Measurements from ENCODE around the gene MAPT.
"Not testable (repeated sequence)": the region's sequence is repeated elsewhere in the genome, so short reads cannot be mapped to it uniquely, and the experiment has no call there.

The MAPT gene

DNA sequence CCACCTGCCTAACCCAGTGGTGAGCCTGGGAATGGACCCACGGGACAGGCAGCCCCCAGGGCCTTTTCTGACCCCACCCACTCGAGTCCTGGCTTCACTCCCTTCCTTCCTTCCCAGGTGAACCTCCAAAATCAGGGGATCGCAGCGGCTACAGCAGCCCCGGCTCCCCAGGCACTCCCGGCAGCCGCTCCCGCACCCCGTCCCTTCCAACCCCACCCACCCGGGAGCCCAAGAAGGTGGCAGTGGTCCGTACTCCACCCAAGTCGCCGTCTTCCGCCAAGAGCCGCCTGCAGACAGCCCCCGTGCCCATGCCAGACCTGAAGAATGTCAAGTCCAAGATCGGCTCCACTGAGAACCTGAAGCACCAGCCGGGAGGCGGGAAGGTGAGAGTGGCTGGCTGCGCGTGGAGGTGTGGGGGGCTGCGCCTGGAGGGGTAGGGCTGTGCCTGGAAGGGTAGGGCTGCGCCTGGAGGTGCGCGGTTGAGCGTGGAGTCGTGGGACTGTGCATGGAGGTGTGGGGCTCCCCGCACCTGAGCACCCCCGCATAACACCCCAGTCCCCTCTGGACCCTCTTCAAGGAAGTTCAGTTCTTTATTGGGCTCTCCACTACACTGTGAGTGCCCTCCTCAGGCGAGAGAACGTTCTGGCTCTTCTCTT lies 102.1 kb downstream of the MAPT start:
- DNase-seq: no peak

DNA sequence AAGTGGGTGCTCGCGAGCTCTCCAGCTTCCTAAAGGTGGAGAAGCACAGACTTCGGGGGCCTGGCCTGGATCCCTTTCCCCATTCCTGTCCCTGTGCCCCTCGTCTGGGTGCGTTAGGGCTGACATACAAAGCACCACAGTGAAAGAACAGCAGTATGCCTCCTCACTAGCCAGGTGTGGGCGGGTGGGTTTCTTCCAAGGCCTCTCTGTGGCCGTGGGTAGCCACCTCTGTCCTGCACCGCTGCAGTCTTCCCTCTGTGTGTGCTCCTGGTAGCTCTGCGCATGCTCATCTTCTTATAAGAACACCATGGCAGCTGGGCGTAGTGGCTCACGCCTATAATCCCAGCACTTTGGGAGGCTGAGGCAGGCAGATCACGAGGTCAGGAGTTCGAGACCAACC lies 102.8 kb downstream of the MAPT start:
- no peak for DNase-seq

DNA sequence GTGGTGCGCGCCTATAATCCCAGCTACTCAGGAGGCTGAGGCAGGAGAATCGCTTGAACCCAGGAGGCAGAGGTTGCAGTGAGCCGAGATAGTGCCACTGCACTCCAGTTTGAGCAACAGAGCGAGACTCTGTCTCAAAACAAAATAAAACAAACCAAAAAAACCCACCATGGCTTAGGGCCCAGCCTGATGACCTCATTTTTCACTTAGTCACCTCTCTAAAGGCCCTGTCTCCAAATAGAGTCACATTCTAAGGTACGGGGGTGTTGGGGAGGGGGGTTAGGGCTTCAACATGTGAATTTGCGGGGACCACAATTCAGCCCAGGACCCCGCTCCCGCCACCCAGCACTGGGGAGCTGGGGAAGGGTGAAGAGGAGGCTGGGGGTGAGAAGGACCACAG lies 103.3 kb downstream of the MAPT start:
- no peak for DNase-seq

DNA sequence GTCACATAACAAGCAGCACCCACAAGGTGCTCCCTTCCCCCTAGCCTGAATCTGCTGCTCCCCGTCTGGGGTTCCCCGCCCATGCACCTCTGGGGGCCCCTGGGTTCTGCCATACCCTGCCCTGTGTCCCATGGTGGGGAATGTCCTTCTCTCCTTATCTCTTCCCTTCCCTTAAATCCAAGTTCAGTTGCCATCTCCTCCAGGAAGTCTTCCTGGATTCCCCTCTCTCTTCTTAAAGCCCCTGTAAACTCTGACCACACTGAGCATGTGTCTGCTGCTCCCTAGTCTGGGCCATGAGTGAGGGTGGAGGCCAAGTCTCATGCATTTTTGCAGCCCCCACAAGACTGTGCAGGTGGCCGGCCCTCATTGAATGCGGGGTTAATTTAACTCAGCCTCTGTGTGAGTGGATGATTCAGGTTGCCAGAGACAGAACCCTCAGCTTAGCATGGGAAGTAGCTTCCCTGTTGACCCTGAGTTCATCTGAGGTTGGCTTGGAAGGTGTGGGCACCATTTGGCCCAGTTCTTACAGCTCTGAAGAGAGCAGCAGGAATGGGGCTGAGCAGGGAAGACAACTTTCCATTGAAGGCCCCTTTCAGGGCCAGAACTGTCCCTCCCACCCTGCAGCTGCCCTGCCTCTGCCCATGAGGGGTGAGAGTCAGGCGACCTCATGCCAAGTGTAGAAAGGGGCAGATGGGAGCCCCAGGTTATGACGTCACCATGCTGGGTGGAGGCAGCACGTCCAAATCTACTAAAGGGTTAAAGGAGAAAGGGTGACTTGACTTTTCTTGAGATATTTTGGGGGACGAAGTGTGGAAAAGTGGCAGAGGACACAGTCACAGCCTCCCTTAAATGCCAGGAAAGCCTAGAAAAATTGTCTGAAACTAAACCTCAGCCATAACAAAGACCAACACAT lies 104.9 kb downstream of the MAPT start, which contains the start of gene STH:
TSS of gene STH (plus strand) at position 264 of the 913 bp plus-strand sequence. CDS start at position 294, 30 bp downstream.
- no peak for DNase-seq

DNA sequence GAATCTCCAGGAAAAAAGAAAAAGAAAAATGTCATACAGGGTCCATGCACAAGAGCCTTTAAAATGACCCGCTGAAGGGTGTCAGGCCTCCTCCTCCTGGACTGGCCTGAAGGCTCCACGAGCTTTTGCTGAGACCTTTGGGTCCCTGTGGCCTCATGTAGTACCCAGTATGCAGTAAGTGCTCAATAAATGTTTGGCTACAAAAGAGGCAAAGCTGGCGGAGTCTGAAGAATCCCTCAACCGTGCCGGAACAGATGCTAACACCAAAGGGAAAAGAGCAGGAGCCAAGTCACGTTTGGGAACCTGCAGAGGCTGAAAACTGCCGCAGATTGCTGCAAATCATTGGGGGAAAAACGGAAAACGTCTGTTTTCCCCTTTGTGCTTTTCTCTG lies 105.5 kb downstream of the MAPT start:
- no peak for DNase-seq

DNA sequence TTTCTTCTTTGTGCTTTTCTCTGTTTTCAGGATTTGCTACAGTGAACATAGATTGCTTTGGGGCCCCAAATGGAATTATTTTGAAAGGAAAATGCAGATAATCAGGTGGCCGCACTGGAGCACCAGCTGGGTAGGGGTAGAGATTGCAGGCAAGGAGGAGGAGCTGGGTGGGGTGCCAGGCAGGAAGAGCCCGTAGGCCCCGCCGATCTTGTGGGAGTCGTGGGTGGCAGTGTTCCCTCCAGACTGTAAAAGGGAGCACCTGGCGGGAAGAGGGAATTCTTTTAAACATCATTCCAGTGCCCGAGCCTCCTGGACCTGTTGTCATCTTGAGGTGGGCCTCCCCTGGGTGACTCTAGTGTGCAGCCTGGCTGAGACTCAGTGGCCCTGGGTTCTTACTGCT lies 105.9 kb downstream of the MAPT start:
- no peak for DNase-seq

DNA sequence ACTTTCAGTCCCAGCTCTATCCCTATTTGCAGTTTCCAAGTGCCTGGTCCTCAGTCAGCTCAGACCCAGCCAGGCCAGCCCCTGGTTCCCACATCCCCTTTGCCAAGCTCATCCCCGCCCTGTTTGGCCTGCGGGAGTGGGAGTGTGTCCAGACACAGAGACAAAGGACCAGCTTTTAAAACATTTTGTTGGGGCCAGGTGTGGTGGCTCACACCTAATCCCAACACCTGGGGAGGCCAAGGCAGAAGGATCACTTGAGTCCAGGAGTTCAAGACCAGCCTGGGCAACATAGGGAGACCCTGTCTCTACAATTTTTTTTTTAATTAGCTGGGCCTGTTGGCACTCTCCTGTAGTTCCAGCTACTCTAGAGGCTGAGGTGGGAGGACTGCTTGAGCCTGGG lies 106.4 kb downstream of the MAPT start:
- DNase-seq: no peak

DNA sequence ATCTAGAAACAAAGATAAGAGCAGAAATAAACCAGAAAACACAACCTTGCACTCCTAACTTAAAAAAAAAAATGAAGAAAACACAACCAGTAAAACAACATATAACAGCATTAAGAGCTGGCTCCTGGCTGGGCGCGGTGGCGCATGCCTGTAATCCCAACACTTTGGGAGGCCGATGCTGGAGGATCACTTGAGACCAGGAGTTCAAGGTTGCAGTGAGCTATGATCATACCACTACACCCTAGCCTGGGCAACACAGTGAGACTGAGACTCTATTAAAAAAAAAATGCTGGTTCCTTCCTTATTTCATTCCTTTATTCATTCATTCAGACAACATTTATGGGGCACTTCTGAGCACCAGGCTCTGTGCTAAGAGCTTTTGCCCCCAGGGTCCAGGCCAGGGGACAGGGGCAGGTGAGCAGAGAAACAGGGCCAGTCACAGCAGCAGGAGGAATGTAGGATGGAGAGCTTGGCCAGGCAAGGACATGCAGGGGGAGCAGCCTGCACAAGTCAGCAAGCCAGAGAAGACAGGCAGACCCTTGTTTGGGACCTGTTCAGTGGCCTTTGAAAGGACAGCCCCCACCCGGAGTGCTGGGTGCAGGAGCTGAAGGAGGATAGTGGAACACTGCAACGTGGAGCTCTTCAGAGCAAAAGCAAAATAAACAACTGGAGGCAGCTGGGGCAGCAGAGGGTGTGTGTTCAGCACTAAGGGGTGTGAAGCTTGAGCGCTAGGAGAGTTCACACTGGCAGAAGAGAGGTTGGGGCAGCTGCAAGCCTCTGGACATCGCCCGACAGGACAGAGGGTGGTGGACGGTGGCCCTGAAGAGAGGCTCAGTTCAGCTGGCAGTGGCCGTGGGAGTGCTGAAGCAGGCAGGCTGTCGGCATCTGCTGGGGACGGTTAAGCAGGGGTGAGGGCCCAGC lies 107.3 kb downstream of the MAPT start:
- no peak for DNase-seq

DNA sequence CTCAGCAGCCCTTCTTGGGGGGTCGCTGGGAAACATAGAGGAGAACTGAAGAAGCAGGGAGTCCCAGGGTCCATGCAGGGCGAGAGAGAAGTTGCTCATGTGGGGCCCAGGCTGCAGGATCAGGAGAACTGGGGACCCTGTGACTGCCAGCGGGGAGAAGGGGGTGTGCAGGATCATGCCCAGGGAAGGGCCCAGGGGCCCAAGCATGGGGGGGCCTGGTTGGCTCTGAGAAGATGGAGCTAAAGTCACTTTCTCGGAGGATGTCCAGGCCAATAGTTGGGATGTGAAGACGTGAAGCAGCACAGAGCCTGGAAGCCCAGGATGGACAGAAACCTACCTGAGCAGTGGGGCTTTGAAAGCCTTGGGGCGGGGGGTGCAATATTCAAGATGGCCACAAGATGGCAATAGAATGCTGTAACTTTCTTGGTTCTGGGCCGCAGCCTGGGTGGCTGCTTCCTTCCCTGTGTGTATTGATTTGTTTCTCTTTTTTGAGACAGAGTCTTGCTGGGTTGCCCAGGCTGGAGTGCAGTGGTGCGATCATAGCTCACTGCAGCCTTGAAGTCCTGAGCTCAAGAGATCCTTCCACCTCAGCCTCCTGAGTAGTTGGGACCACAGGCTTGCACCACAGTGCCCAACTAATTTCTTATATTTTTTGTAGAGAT lies 108.1 kb downstream of the MAPT start:
- no peak for DNase-seq

DNA sequence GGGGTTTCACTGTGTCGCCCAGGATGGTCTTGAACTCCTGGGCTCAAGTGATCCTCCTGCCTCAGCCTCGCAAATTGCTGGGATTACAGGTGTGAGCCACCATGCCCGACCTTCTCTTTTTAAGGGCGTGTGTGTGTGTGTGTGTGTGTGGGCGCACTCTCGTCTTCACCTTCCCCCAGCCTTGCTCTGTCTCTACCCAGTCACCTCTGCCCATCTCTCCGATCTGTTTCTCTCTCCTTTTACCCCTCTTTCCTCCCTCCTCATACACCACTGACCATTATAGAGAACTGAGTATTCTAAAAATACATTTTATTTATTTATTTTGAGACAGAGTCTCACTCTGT lies 108.6 kb downstream of the MAPT start:
- no peak for DNase-seq

DNA sequence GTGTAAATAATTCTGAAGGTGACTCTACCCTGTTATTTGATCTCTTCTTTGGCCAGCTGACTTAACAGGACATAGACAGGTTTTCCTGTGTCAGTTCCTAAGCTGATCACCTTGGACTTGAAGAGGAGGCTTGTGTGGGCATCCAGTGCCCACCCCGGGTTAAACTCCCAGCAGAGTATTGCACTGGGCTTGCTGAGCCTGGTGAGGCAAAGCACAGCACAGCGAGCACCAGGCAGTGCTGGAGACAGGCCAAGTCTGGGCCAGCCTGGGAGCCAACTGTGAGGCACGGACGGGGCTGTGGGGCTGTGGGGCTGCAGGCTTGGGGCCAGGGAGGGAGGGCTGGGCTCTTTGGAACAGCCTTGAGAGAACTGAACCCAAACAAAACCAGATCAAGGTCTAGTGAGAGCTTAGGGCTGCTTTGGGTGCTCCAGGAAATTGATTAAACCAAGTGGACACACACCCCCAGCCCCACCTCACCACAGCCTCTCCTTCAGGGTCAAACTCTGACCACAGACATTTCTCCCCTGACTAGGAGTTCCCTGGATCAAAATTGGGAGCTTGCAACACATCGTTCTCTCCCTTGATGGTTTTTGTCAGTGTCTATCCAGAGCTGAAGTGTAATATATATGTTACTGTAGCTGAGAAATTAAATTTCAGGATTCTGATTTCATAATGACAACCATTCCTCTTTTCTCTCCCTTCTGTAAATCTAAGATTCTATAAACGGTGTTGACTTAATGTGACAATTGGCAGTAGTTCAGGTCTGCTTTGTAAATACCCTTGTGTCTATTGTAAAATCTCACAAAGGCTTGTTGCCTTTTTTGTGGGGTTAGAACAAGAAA lies 109.8 kb downstream of the MAPT start:
- DNase-seq: no peak

DNA sequence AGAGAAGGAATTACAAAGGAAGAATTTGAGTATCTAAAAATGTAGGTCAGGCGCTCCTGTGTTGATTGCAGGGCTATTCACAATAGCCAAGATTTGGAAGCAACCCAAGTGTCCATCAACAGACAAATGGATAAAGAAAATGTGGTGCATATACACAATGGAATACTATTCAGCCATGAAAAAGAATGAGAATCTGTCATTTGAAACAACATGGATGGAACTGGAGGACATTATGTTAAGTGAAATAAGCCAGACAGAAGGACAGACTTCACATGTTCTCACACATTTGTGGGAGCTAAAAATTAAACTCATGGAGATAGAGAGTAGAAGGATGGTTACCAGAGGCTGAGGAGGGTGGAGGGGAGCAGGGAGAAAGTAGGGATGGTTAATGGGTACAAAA lies 111.7 kb downstream of the MAPT start:
- not testable (repeated sequence) for DNase-seq

DNA sequence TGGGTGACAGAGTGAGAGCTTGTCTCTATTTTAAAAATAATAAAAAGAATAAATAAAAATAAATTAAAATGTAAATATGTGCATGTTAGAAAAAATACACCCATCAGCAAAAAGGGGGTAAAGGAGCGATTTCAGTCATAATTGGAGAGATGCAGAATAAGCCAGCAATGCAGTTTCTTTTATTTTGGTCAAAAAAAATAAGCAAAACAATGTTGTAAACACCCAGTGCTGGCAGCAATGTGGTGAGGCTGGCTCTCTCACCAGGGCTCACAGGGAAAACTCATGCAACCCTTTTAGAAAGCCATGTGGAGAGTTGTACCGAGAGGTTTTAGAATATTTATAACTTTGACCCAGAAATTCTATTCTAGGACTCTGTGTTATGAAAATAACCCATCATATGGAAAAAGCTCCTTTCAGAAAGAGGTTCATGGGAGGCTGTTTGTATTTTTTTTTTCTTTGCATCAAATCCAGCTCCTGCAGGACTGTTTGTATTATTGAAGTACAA lies 113.2 kb downstream of the MAPT start:
- no peak for DNase-seq

DNA sequence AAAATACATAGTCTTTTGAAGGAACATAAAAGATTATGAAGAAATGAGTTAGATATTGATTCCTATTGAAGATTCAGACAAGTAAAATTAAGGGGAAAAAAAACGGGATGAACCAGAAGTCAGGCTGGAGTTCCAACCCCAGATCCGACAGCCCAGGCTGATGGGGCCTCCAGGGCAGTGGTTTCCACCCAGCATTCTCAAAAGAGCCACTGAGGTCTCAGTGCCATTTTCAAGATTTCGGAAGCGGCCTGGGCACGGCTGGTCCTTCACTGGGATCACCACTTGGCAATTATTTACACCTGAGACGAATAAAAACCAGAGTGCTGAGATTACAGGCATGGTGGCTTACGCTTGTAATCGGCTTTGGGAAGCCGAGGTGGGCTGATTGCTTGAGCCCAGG lies 114.2 kb downstream of the MAPT start:
- no peak for DNase-seq

DNA sequence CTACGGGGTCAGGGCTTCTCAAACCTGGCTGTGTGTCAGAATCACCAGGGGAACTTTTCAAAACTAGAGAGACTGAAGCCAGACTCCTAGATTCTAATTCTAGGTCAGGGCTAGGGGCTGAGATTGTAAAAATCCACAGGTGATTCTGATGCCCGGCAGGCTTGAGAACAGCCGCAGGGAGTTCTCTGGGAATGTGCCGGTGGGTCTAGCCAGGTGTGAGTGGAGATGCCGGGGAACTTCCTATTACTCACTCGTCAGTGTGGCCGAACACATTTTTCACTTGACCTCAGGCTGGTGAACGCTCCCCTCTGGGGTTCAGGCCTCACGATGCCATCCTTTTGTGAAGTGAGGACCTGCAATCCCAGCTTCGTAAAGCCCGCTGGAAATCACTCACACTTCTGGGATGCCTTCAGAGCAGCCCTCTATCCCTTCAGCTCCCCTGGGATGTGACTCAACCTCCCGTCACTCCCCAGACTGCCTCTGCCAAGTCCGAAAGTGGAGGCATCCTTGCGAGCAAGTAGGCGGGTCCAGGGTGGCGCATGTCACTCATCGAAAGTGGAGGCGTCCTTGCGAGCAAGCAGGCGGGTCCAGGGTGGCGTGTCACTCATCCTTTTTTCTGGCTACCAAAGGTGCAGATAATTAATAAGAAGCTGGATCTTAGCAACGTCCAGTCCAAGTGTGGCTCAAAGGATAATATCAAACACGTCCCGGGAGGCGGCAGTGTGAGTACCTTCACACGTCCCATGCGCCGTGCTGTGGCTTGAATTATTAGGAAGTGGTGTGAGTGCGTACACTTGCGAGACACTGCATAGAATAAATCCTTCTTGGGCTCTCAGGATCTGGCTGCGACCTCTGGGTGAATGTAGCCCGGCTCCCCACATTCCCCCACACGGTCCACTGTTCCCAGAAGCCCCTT lies 115.6 kb downstream of the MAPT start:
- DNase-seq: no peak

DNA sequence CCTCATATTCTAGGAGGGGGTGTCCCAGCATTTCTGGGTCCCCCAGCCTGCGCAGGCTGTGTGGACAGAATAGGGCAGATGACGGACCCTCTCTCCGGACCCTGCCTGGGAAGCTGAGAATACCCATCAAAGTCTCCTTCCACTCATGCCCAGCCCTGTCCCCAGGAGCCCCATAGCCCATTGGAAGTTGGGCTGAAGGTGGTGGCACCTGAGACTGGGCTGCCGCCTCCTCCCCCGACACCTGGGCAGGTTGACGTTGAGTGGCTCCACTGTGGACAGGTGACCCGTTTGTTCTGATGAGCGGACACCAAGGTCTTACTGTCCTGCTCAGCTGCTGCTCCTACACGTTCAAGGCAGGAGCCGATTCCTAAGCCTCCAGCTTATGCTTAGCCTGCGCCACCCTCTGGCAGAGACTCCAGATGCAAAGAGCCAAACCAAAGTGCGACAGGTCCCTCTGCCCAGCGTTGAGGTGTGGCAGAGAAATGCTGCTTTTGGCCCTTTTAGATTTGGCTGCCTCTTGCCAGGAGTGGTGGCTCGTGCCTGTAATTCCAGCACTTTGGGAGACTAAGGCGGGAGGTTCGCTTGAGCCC lies 116.3 kb downstream of the MAPT start:
- no peak for DNase-seq

DNA sequence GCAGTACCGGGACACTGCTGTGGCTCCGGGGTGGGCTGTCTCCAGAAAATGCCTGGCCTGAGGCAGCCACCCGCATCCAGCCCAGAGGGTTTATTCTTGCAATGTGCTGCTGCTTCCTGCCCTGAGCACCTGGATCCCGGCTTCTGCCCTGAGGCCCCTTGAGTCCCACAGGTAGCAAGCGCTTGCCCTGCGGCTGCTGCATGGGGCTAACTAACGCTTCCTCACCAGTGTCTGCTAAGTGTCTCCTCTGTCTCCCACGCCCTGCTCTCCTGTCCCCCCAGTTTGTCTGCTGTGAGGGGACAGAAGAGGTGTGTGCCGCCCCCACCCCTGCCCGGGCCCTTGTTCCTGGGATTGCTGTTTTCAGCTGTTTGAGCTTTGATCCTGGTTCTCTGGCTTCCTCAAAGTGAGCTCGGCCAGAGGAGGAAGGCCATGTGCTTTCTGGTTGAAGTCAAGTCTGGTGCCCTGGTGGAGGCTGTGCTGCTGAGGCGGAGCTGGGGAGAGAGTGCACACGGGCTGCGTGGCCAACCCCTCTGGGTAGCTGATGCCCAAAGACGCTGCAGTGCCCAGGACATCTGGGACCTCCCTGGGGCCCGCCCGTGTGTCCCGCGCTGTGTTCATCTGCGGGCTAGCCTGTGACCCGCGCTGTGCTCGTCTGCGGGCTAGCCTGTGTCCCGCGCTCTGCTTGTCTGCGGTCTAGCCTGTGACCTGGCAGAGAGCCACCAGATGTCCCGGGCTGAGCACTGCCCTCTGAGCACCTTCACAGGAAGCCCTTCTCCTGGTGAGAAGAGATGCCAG lies 117.6 kb downstream of the MAPT start:
- no peak for DNase-seq

DNA sequence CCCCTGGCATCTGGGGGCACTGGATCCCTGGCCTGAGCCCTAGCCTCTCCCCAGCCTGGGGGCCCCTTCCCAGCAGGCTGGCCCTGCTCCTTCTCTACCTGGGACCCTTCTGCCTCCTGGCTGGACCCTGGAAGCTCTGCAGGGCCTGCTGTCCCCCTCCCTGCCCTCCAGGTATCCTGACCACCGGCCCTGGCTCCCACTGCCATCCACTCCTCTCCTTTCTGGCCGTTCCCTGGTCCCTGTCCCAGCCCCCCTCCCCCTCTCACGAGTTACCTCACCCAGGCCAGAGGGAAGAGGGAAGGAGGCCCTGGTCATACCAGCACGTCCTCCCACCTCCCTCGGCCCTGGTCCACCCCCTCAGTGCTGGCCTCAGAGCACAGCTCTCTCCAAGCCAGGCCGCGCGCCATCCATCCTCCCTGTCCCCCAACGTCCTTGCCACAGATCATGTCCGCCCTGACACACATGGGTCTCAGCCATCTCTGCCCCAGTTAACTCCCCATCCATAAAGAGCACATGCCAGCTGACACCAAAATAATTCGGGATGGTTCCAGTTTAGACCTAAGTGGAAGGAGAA lies 118.2 kb downstream of the MAPT start:
- no peak for DNase-seq

DNA sequence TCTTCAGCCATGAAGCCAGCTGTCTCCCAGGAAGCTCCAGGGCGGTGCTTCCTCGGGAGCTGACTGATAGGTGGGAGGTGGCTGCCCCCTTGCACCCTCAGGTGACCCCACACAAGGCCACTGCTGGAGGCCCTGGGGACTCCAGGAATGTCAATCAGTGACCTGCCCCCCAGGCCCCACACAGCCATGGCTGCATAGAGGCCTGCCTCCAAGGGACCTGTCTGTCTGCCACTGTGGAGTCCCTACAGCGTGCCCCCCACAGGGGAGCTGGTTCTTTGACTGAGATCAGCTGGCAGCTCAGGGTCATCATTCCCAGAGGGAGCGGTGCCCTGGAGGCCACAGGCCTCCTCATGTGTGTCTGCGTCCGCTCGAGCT lies 118.8 kb downstream of the MAPT start:
- DNase-seq: no peak
